CD4-positive, alpha-beta T cell treated with Interleukin-17A for 4 hours (primary cell): ENCODE measurements around the gene ADK.
"Not testable (repeated sequence)": the region's sequence is repeated elsewhere in the genome, so short reads cannot be mapped to it uniquely, and the experiment has no call there.

Source experiments
- DNase-seq: peaks from one replicate; pipeline ENCODE4 v3.0.0-alpha.2; 2020; ENCODE audit warnings: mixed read lengths

Gene ADK

GRCh38 chr10:74307061-74307651 lies 156.1 kb downstream of the ADK start:
- no peak for DNase-seq

- no peak for DNase-seq
Measured at GRCh38 chr10:74310652-74311257, 159.7 kb downstream of the ADK start.

GRCh38 chr10:74314166-74314565 lies 163.1 kb downstream of the ADK start:
- DNase-seq: no peak

- DNase-seq: no peak
Measured at GRCh38 chr10:74320026-74320425, 169.0 kb downstream of the ADK start.

GRCh38 chr10:74320717-74321116 lies 169.7 kb downstream of the ADK start:
- no peak for DNase-seq

GRCh38 chr10:74322141-74322540 lies 171.1 kb downstream of the ADK start:
- no peak for DNase-seq

- no peak for DNase-seq
Measured at GRCh38 chr10:74322565-74322964, 171.5 kb downstream of the ADK start.

- no peak for DNase-seq
Measured at GRCh38 chr10:74328388-74328787, 177.4 kb downstream of the ADK start.

GRCh38 chr10:74329873-74330272 lies 178.9 kb downstream of the ADK start:
- no peak for DNase-seq

GRCh38 chr10:74330646-74331045 lies 179.6 kb downstream of the ADK start:
- DNase-seq: no peak

- DNase-seq: no peak
Measured at GRCh38 chr10:74332398-74332797, 181.4 kb downstream of the ADK start.

GRCh38 chr10:74333174-74333573 lies 182.2 kb downstream of the ADK start:
- no peak for DNase-seq

GRCh38 chr10:74334221-74334620 lies 183.2 kb downstream of the ADK start:
- no peak for DNase-seq

GRCh38 chr10:74335501-74335900 lies 184.5 kb downstream of the ADK start:
- no peak for DNase-seq

- DNase-seq: no peak
Measured at GRCh38 chr10:74337330-74338016, 186.5 kb downstream of the ADK start.

- no peak for DNase-seq
Measured at GRCh38 chr10:74342991-74343390, 192.0 kb downstream of the ADK start.

- DNase-seq: no peak
Measured at GRCh38 chr10:74343804-74344203, 192.8 kb downstream of the ADK start.

GRCh38 chr10:74344306-74344705 lies 193.3 kb downstream of the ADK start:
- DNase-seq: no peak

GRCh38 chr10:74347522-74347921 lies 196.5 kb downstream of the ADK start:
- DNase-seq: no peak

- not testable (repeated sequence) for DNase-seq
Measured at GRCh38 chr10:74353021-74353420, 202.0 kb downstream of the ADK start.

- DNase-seq: no peak
Measured at GRCh38 chr10:74361678-74362077, 210.7 kb downstream of the ADK start.

- no peak for DNase-seq
Measured at GRCh38 chr10:74363727-74364126, 212.7 kb downstream of the ADK start.

GRCh38 chr10:74365109-74365508 lies 214.1 kb downstream of the ADK start:
- no peak for DNase-seq

- no peak for DNase-seq
Measured at GRCh38 chr10:74371696-74372095, 220.7 kb downstream of the ADK start.

- DNase-seq: no peak
Measured at GRCh38 chr10:74373059-74373458, 222.0 kb downstream of the ADK start.
